ENCODE data around the gene ZMYND11. TPM values are rescaled to one million over a fixed set of nuclear protein-coding genes. Genes with fewer than 3 reads are reported as not detected.
"Not testable (repeated sequence)": the region's sequence is repeated elsewhere in the genome, so short reads cannot be mapped to it uniquely, and the experiment has no call there.

ZMYND11 gene
- total and polyA plus RNA-seq, 10 donors: 20.3 to 65.3 (median 51.6) TPM

- Histone ChIP-seq H3K36me3 (peaks cover 0 to 69% (median 18%) of the 10 kb centered on the region in 6 donors), H3K4me3 (no peak overlapping the region), H3K27ac (no peak overlapping the region), H3K4me1 (peaks cover 0 to 10% (median 0%) of the 10 kb centered on the region in 6 donors), H3K27me3 (replicated peaks in 1 of 7) (no peaks in the 10 kb centered on the region), H3K9me3 (peaks cover 0 to 16% (median 12%) of the 10 kb centered on the region in 8 donors)
- no peak for DNase-seq
- no peak for TF ChIP-seq CTCF (IDR thresholded peaks at IDR 0.05 in 8 of 11, conservative IDR thresholded peaks at IDR 0.05 in 3 of 11)
- TF ChIP-seq POLR2AphosphoS5 (IDR thresholded peaks at IDR 0.05): no peak
- TF ChIP-seq POLR2A (IDR thresholded peaks at IDR 0.05): no peak
- intact Hi-C loops (cut with DNase I; ENCODE audit: low total_unique reads): no loop called here
- 89 to 100% (median 95%) methylated on average over 1 of the region's 1 CpG for WGBS, 5 donors
Observed at GRCh38 chr10:184174-184573, 48.9 kb downstream of the ZMYND11 start.

- Histone ChIP-seq H3K27me3 (replicated peaks in 1 of 7) (no peaks in the 10 kb centered on the region), H3K4me3 (no peak overlapping the region), H3K27ac (no peak overlapping the region), H3K36me3 (peaks cover 0 to 68% (median 18%) of the 10 kb centered on the region in 6 donors), H3K4me1 (peaks cover 0 to 10% (median 0%) of the 10 kb centered on the region in 6 donors), H3K9me3 (peaks cover 0 to 16% (median 12%) of the 10 kb centered on the region in 8 donors)
- WGBS, 5 donors: 93 to 97% (median 96%) methylated on average over 5 of the region's 5 CpGs
- intact Hi-C loops (cut with DNase I; ENCODE audit: low total_unique reads): no loop called here
- no peak for TF ChIP-seq CTCF (IDR thresholded peaks at IDR 0.05 in 8 of 11, conservative IDR thresholded peaks at IDR 0.05 in 3 of 11)
- TF ChIP-seq POLR2A (IDR thresholded peaks at IDR 0.05): no peak
- TF ChIP-seq POLR2AphosphoS5 (IDR thresholded peaks at IDR 0.05): no peak
- no peak for DNase-seq
Observed at GRCh38 chr10:184911-185310, 49.7 kb downstream of the ZMYND11 start.

DNA sequence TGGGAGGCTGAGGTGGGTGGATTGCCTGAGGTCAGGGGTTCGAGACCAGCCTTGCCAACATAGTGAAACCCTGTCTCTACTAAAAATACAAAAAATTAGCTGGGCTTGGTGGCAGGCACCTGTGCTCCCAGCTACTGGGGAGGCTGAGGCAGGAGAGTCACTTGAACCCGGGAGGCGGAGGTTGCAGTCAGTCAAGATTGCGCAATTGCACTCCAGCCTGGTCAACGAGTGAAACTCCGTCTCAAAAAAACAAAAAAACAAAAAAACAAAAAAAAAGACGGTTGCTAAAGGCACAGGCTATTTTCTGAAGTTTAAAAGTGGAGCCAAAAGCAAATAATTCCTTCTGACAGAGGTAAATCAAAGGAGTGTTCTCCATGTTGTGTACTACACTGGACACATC lies 50.3 kb downstream of the ZMYND11 start:
- H3K27me3 ChIP-seq (replicated peaks in 1 of 7); intact Hi-C loops (cut with DNase I; ENCODE audit: low total_unique reads); H3K27ac ChIP-seq; H3K4me3 ChIP-seq; DNase-seq: not testable (repeated sequence)
- Histone ChIP-seq H3K9me3 (peaks cover 0 to 16% (median 12%) of the 10 kb centered on the region in 8 donors), H3K36me3 (peaks cover 0 to 65% (median 11%) of the 10 kb centered on the region in 6 donors), H3K4me1 (peaks cover 0 to 10% (median 0%) of the 10 kb centered on the region in 6 donors)
- 88 to 92% (median 90%) methylated on average over 7 of the region's 7 CpGs for WGBS, 5 donors

DNA sequence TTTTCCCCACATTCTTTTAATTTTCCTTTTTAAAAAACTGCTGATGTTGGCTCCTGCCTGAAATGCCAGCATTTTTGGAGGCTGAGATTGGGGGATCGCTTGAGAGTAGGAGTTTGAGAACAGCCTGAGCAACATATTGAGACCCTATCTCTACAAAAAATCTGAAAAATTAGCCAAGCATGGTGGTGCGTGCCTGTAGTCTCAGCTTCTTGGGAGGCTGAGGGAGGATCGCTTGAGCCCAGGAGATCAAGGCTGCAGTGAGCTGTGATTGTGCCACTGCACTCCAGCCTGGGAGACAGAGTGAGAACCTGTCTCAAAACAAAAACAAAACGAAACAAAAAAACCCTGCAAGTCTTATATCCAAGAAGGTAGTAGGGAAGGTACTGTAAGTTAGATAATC lies 51.7 kb downstream of the ZMYND11 start:
- WGBS, 5 donors: 95 to 98% (median 96%) methylated on average over 4 of the region's 4 CpGs
- no peak for DNase-seq
- intact Hi-C loops (cut with DNase I; ENCODE audit: low total_unique reads): no loop called here
- Histone ChIP-seq H3K4me3 (no peak overlapping the region), H3K27me3 (replicated peaks in 1 of 7) (no peaks in the 10 kb centered on the region), H3K9me3 (peaks cover 0 to 16% (median 12%) of the 10 kb centered on the region in 8 donors), H3K27ac (no peak overlapping the region), H3K4me1 (peaks cover 0 to 9% (median 0%) of the 10 kb centered on the region in 6 donors), H3K36me3 (peaks cover 0 to 63% (median 11%) of the 10 kb centered on the region in 6 donors)
- no peak for TF ChIP-seq CTCF (IDR thresholded peaks at IDR 0.05 in 8 of 11, conservative IDR thresholded peaks at IDR 0.05 in 3 of 11)
- no peak for TF ChIP-seq POLR2A (IDR thresholded peaks at IDR 0.05)
- no peak for TF ChIP-seq POLR2AphosphoS5 (IDR thresholded peaks at IDR 0.05)
